ENCODE measurements around the gene PDE4B. TPM values are rescaled to one million over a fixed set of nuclear protein-coding genes. Genes with fewer than 3 reads are reported as not detected.

The PDE4B gene
- total and polyA plus RNA-seq, 12 donors: 1.2 to 14.9 (median 3.9) TPM

- H3K4me3 ChIP-seq: no peak overlapping the region
- DNase-seq: no peak
- H3K36me3 ChIP-seq (replicated peaks in 1 of 2): no peaks in the 10 kb centered on the region
- H3K9me3 ChIP-seq (replicated peaks in 1 of 3): no peaks in the 10 kb centered on the region
- peaks cover 0 to 15% of the 10 kb centered on the region in 2 donors for H3K4me1 ChIP-seq (replicated peaks in 1 of 2)
- no peak for TF ChIP-seq POLR2A (IDR thresholded peaks at IDR 0.05)
- TF ChIP-seq, protein P1, sequence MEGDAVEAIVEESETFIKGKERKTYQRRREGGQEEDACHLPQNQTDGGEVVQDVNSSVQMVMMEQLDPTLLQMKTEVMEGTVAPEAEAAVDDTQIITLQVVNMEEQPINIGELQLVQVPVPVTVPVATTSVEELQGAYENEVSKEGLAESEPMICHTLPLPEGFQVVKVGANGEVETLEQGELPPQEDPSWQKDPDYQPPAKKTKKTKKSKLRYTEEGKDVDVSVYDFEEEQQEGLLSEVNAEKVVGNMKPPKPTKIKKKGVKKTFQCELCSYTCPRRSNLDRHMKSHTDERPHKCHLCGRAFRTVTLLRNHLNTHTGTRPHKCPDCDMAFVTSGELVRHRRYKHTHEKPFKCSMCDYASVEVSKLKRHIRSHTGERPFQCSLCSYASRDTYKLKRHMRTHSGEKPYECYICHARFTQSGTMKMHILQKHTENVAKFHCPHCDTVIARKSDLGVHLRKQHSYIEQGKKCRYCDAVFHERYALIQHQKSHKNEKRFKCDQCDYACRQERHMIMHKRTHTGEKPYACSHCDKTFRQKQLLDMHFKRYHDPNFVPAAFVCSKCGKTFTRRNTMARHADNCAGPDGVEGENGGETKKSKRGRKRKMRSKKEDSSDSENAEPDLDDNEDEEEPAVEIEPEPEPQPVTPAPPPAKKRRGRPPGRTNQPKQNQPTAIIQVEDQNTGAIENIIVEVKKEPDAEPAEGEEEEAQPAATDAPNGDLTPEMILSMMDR (IDR thresholded peaks at IDR 0.05): no peak
- H3K27ac ChIP-seq: no peak overlapping the region
- intact Hi-C loops (cut with DNase I): no loop called here
- WGBS, 4 donors: 65 to 83% (median 74%) methylated on average over 1 of the region's 1 CpG
- H3K27me3 ChIP-seq: peaks cover 6% of the 10 kb centered on the region
These were observed 498.3 kb downstream of the PDE4B start for GRCh38 chr1:66290761-66291530.

- intact Hi-C loops (cut with DNase I): no loop called here
- Histone ChIP-seq H3K27me3 (peaks cover 6% of the 10 kb centered on the region), H3K36me3 (replicated peaks in 1 of 2) (no peaks in the 10 kb centered on the region), H3K9me3 (replicated peaks in 1 of 3) (no peaks in the 10 kb centered on the region), H3K27ac (no peak overlapping the region), H3K4me1 (replicated peaks in 1 of 2) (peaks cover 0 to 15% of the 10 kb centered on the region in 2 donors), H3K4me3 (no peak overlapping the region)
- 56 to 64% (median 60%) methylated on average over 1 of the region's 1 CpG for WGBS, 4 donors
- no peak for DNase-seq
- no peak for TF ChIP-seq POLR2A (IDR thresholded peaks at IDR 0.05)
- TF ChIP-seq, protein P1 (IDR thresholded peaks at IDR 0.05): no peak
These were observed 498.8 kb downstream of the PDE4B start for GRCh38 chr1:66291531-66291864.

GRCh38 chr1:66292305-66292704, 499.6 kb downstream of the PDE4B start:
- Histone ChIP-seq H3K4me3 (no peak overlapping the region), H3K27me3 (peaks cover 3% of the 10 kb centered on the region), H3K4me1 (replicated peaks in 1 of 2) (peaks cover 0 to 15% of the 10 kb centered on the region in 2 donors), H3K27ac (no peak overlapping the region), H3K36me3 (replicated peaks in 1 of 2) (no peaks in the 10 kb centered on the region), H3K9me3 (replicated peaks in 1 of 3) (no peaks in the 10 kb centered on the region)
- WGBS, 4 donors: 64 to 71% (median 68%) methylated on average over 2 of the region's 2 CpGs
- TF ChIP-seq POLR2A (IDR thresholded peaks at IDR 0.05): no peak
- TF ChIP-seq, protein P1 (IDR thresholded peaks at IDR 0.05): no peak
- DNase-seq: no peak
- intact Hi-C loops (cut with DNase I): no loop called here

DNA sequence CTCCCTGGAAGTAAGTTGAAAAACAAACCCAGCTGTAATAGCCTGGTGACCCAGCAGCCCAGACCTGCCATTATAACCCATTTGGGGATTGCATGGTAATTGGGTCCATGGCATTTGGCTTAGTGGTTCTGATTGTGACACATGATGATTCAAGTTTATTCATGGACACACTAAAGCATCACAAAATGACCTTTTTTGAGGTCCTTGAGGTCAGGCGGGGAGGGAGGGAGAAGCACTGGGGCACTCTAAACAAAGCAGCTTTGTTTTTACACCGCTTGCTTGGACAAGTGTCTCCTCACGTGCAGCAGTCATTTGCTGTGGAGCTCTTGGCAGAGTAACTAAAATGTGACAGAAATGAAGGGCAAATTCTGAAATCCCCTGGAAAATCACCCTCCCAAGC, 500.2 kb downstream of the PDE4B start:
- 44 to 49% (median 47%) methylated on average over 3 of the region's 3 CpGs for WGBS, 4 donors
- Histone ChIP-seq H3K27me3 (no peaks in the 10 kb centered on the region), H3K4me1 (replicated peaks in 1 of 2) (peaks cover 0 to 15% of the 10 kb centered on the region in 2 donors), H3K27ac (no peak overlapping the region), H3K4me3 (no peak overlapping the region), H3K9me3 (replicated peaks in 1 of 3) (no peaks in the 10 kb centered on the region), H3K36me3 (replicated peaks in 1 of 2) (no peaks in the 10 kb centered on the region)
- no peak for TF ChIP-seq POLR2A (IDR thresholded peaks at IDR 0.05)
- TF ChIP-seq, protein P1 (IDR thresholded peaks at IDR 0.05): no peak
- peak in 5 of 7 donors; percentile 17 to 44 (median 25) for DNase-seq
- intact Hi-C loops (cut with DNase I): no loop called here
